IPS-18a (cell line): ENCODE data around the gene RFPL3.
"Not testable (repeated sequence)": the region's sequence is repeated elsewhere in the genome, so short reads cannot be mapped to it uniquely, and the experiment has no call there.

Experiments used
- H3K27ac ChIP-seq: one replicate; pipeline ENCODE4 v1.5.1; 2013; ENCODE audit warnings: low read length
- H3K27me3 ChIP-seq: one replicate; pipeline ENCODE4 v1.6.1; 2013; ENCODE audit warnings: mild to moderate bottlenecking, low read length; ENCODE audit not compliant: control insufficient read depth, insufficient read depth
- H3K36me3 ChIP-seq: one replicate; pipeline ENCODE4 v1.6.1; 2013; ENCODE audit warnings: low read depth, low read length; ENCODE audit not compliant: control insufficient read depth
- H3K4me1 ChIP-seq: one replicate; pipeline ENCODE4 v1.6.1; 2013; ENCODE audit warnings: low read depth, low read length; ENCODE audit not compliant: control insufficient read depth
- H3K4me3 ChIP-seq: one replicate; pipeline ENCODE4 v1.5.1; 2013; ENCODE audit warnings: low read length
- H3K9ac ChIP-seq: one replicate; pipeline ENCODE4 v1.6.1; 2013; ENCODE audit warnings: mild to moderate bottlenecking, low read length, moderate library complexity
- H3K9me3 ChIP-seq: one replicate; pipeline ENCODE4 v1.6.1; 2013; ENCODE audit warnings: low read depth, low read length; ENCODE audit not compliant: control insufficient read depth

The RFPL3 gene

GRCh38 chr22:32331918-32332725, 25.5 kb upstream of the RFPL3 start:
- no peaks in the 10 kb centered on the region for H3K27me3 ChIP-seq
- H3K4me3 ChIP-seq = no peak overlapping the region

GRCh38 chr22:32333141-32333768, 24.4 kb upstream of the RFPL3 start:
- Histone ChIP-seq H3K27me3 (no peaks in the 10 kb centered on the region), H3K9me3 (no peaks in the 10 kb centered on the region)

More at GRCh38 chr22:32331918-32332725, 25.5 kb upstream of the RFPL3 start:
- H3K9ac ChIP-seq = no peak overlapping the region
- H3K27ac ChIP-seq = no peak overlapping the region
- peaks cover 22% of the 10 kb centered on the region for H3K4me1 ChIP-seq
- no peaks in the 10 kb centered on the region for H3K9me3 ChIP-seq
- no peaks in the 10 kb centered on the region for H3K36me3 ChIP-seq

GRCh38 chr22:32333769-32334659, 23.7 kb upstream of the RFPL3 start:
- no peak overlapping the region for H3K9ac ChIP-seq
- no peak overlapping the region for H3K27ac ChIP-seq
- no peaks in the 10 kb centered on the region for H3K9me3 ChIP-seq
- no peaks in the 10 kb centered on the region for H3K27me3 ChIP-seq
- no peak overlapping the region for H3K4me3 ChIP-seq
- no peaks in the 10 kb centered on the region for H3K36me3 ChIP-seq
- H3K4me1 ChIP-seq = peaks cover 22% of the 10 kb centered on the region

More at GRCh38 chr22:32333141-32333768, 24.4 kb upstream of the RFPL3 start:
- H3K9ac ChIP-seq = no peak overlapping the region
- H3K27ac ChIP-seq = no peak overlapping the region
- peaks cover 22% of the 10 kb centered on the region for H3K4me1 ChIP-seq
- H3K4me3 ChIP-seq = no peak overlapping the region
- H3K36me3 ChIP-seq = no peaks in the 10 kb centered on the region

GRCh38 chr22:32334660-32335365, 22.9 kb upstream of the RFPL3 start:
- peaks cover 22% of the 10 kb centered on the region for H3K4me1 ChIP-seq
- H3K4me3 ChIP-seq = no peak overlapping the region
- H3K27ac ChIP-seq = no peak overlapping the region
- H3K36me3 ChIP-seq = no peaks in the 10 kb centered on the region
- no peaks in the 10 kb centered on the region for H3K27me3 ChIP-seq
- no peak overlapping the region for H3K9ac ChIP-seq
- no peaks in the 10 kb centered on the region for H3K9me3 ChIP-seq

- Histone ChIP-seq H3K4me1 (peaks cover 22% of the 10 kb centered on the region), H3K27me3 (no peaks in the 10 kb centered on the region), H3K4me3 (no peak overlapping the region), H3K9ac (no peak overlapping the region), H3K36me3 (no peaks in the 10 kb centered on the region), H3K9me3 (no peaks in the 10 kb centered on the region), H3K27ac (no peak overlapping the region)
Measured at GRCh38 chr22:32335471-32335870, 22.2 kb upstream of the RFPL3 start.

- H3K9ac ChIP-seq = no peak overlapping the region
- no peaks in the 10 kb centered on the region for H3K27me3 ChIP-seq
- no peaks in the 10 kb centered on the region for H3K9me3 ChIP-seq
- H3K27ac ChIP-seq = no peak overlapping the region
- H3K4me3 ChIP-seq = no peak overlapping the region
- no peaks in the 10 kb centered on the region for H3K36me3 ChIP-seq
- peaks cover 22% of the 10 kb centered on the region for H3K4me1 ChIP-seq
Measured at GRCh38 chr22:32336121-32336603, 21.5 kb upstream of the RFPL3 start.

GRCh38 chr22:32336771-32337424, 20.8 kb upstream of the RFPL3 start:
- H3K4me3 ChIP-seq = no peak overlapping the region
- no peaks in the 10 kb centered on the region for H3K36me3 ChIP-seq
- H3K9me3 ChIP-seq = no peaks in the 10 kb centered on the region
- no peak overlapping the region for H3K27ac ChIP-seq
- H3K9ac ChIP-seq = no peak overlapping the region
- H3K4me1 ChIP-seq = peaks cover 22% of the 10 kb centered on the region
- H3K27me3 ChIP-seq = no peaks in the 10 kb centered on the region

- H3K4me3 ChIP-seq, H3K36me3 ChIP-seq, H3K9me3 ChIP-seq, H3K9ac ChIP-seq, H3K27me3 ChIP-seq, H3K27ac ChIP-seq: not testable (repeated sequence)
- H3K4me1 ChIP-seq = peaks cover 22% of the 10 kb centered on the region
Measured at GRCh38 chr22:32337425-32337824, 20.2 kb upstream of the RFPL3 start.

GRCh38 chr22:32338757-32339156, 18.9 kb upstream of the RFPL3 start:
- H3K4me1 ChIP-seq = peaks cover 22% of the 10 kb centered on the region
- no peak overlapping the region for H3K9ac ChIP-seq
- no peaks in the 10 kb centered on the region for H3K36me3 ChIP-seq
- no peaks in the 10 kb centered on the region for H3K27me3 ChIP-seq
- H3K9me3 ChIP-seq = no peaks in the 10 kb centered on the region
- H3K4me3 ChIP-seq = no peak overlapping the region
- H3K27ac ChIP-seq = no peak overlapping the region

GRCh38 chr22:32339190-32340012, 18.3 kb upstream of the RFPL3 start:
- no peaks in the 10 kb centered on the region for H3K9me3 ChIP-seq
- no peaks in the 10 kb centered on the region for H3K36me3 ChIP-seq
- no peak overlapping the region for H3K9ac ChIP-seq
- H3K4me3 ChIP-seq = no peak overlapping the region
- H3K27ac ChIP-seq = no peak overlapping the region
- H3K4me1 ChIP-seq = peaks cover 22% of the 10 kb centered on the region
- no peaks in the 10 kb centered on the region for H3K27me3 ChIP-seq
